ENCODE measurements around the gene ATG14.

GRCh38 chr14:55347040-55347439, 64.6 kb downstream of the ATG14 start:
- TF ChIP-seq, protein P1, sequence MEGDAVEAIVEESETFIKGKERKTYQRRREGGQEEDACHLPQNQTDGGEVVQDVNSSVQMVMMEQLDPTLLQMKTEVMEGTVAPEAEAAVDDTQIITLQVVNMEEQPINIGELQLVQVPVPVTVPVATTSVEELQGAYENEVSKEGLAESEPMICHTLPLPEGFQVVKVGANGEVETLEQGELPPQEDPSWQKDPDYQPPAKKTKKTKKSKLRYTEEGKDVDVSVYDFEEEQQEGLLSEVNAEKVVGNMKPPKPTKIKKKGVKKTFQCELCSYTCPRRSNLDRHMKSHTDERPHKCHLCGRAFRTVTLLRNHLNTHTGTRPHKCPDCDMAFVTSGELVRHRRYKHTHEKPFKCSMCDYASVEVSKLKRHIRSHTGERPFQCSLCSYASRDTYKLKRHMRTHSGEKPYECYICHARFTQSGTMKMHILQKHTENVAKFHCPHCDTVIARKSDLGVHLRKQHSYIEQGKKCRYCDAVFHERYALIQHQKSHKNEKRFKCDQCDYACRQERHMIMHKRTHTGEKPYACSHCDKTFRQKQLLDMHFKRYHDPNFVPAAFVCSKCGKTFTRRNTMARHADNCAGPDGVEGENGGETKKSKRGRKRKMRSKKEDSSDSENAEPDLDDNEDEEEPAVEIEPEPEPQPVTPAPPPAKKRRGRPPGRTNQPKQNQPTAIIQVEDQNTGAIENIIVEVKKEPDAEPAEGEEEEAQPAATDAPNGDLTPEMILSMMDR (conservative IDR thresholded peaks at IDR 0.05; ENCODE audit: low read length): no peak
- TF ChIP-seq EZH2phosphoT487 (IDR thresholded peaks at IDR 0.05; ENCODE audit: borderline replicate concordance): no peak
